Transverse colon (tissue), 4 donors: ENCODE results near the gene SLC39A11. TPM values are rescaled to one million over a fixed set of nuclear protein-coding genes. Genes with fewer than 3 reads are reported as not detected.

ENCODE experiments used
- DNase-seq: peaks from one replicate; pipeline ENCODE4 v3.0.0-alpha.2; 2019
- H3K27ac ChIP-seq, 4 donors: fragments of 200-600 bp; sonication (generic); 2 replicates each; pipeline ENCODE4 v1.5.1; 2016 to 2018; ENCODE audit warnings: inconsistent platforms in 4 of 4
- H3K27me3 ChIP-seq: fragments of 200-600 bp; sonication (generic); 2 replicates; pipeline ENCODE4 v1.5.1; 2017; ENCODE audit warnings: inconsistent platforms
- H3K36me3 ChIP-seq, 4 donors: fragments of 200-600 bp; sonication (generic); 2 replicates each; pipeline ENCODE4 v1.5.1; 2017 to 2019; ENCODE audit warnings: inconsistent platforms in 4 of 4
- H3K4me1 ChIP-seq, 4 donors: fragments of 200-600 bp; sonication (generic); 2 replicates each; pipeline ENCODE4 v1.5.1; 2017 to 2020; ENCODE audit warnings: inconsistent platforms in 4 of 4
- H3K4me3 ChIP-seq, 4 donors: fragments of 200-600 bp; sonication (generic); 1 replicate in 1 of 4; 2 replicates in 3 of 4; pipeline versions ENCODE4 v1.5.1 to v1.6.1; 2017 to 2019; ENCODE audit warnings: inconsistent platforms in 4 of 4
- H3K9me3 ChIP-seq, 2 donors: fragments of 200-600 bp; sonication (generic); 2 replicates each; pipeline ENCODE4 v1.5.1; 2017 to 2019; ENCODE audit warnings: inconsistent platforms in 2 of 2
- EP300 ChIP-seq: sonication (generic); formaldehyde crosslinking; IDR thresholded peaks from one replicate; pipeline ENCODE4 v1.6.1; 2017; ENCODE audit warnings: antibody characterized with exemption, low read depth
- POLR2A ChIP-seq: fragments of 450-650 bp; IDR thresholded peaks from one replicate; pipeline ENCODE4 v1.6.1; 2016; ENCODE audit warnings: antibody characterized with exemption, mild to moderate bottlenecking, moderate library complexity
- POLR2AphosphoS5 ChIP-seq, 3 donors: sonication (generic); formaldehyde crosslinking; IDR thresholded peaks; one replicate each; pipeline ENCODE4 v1.6.1; 2016; ENCODE audit warnings: antibody characterized with exemption in 3 of 3
- WGBS, 2 donors: methylation state at CpG; one replicate each; pipeline ENCODE4 v1.1.5; 2018; ENCODE audit warnings: low coverage in 1 of 2; 5-methylcytosine and 5-hydroxymethylcytosine counted together
- in situ Hi-C, 4 donors: fragments of 200-750 bp; cut with MboI; loops; one replicate each; pipeline versions ENCODE4 v1.15.0 to v1.15.1; 2017; ENCODE audit warnings: low sequenced_read_pairs in 3 of 4, low pct_ligation_motif_present in 1 of 4, low pct_unique_long_range_greater_than_20kb in 1 of 4
- intact Hi-C: fragments of 100-400 bp; cut with DNase I; formaldehyde crosslinking; loops from one replicate; pipeline ENCODE4 v1.15.1; 2023; ENCODE audit warnings: low total_unique reads
- total RNA-seq, 4 donors: library from RNA; depleted of rRNA; stranded (reverse); fragments of >200 nt; gene quantifications; one replicate each; pipeline ENCODE4 v1.1.0, GENCODE V29; 2016
- TF ChIP-seq, protein P1 (sequence below), 5 experiments: fragments of 200-600 bp in 3 of 5; fragments of 450-650 bp in 2 of 5; sonication (generic) in 3 of 5; IDR thresholded peaks; 1 replicate in 2 of 5; 2 replicates in 3 of 5; pipeline ENCODE4 v1.5.1; 2016 to 2017; ENCODE audit warnings: antibody characterized with exemption in 5 of 5, inconsistent platforms in 3 of 5, mild to moderate bottlenecking in 2 of 5, moderate library complexity in 1 of 5

SLC39A11 gene
- total RNA-seq, 4 donors from 2014 or later: 20.7 to 49.7 (median 33.3) TPM

DNA sequence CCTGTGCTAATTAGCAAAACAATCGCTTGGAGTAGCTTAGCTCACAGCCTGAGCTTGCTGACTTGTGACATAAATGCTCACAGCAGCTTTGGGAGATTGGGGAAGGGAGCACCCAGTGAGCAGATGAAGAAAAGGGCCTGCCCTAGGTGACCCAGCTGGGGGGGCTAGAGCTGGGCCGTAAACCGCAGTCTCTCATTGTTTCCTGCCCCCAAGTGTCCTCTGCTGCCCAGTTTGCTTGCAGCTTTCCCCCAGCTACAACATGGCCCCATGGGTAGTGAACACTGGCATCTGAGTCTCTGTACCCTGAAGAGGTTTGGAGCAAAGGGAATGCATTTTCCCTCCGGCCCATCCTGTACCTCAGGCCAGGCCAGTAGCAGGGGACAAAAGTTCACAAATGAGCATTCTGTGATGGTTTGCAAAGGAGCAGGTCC, 349.4 kb downstream of the SLC39A11 start:
- intact Hi-C loops: no loop called here
- no peaks in the 10 kb centered on the region for H3K27me3 ChIP-seq
- DNase-seq: no peak

DNA sequence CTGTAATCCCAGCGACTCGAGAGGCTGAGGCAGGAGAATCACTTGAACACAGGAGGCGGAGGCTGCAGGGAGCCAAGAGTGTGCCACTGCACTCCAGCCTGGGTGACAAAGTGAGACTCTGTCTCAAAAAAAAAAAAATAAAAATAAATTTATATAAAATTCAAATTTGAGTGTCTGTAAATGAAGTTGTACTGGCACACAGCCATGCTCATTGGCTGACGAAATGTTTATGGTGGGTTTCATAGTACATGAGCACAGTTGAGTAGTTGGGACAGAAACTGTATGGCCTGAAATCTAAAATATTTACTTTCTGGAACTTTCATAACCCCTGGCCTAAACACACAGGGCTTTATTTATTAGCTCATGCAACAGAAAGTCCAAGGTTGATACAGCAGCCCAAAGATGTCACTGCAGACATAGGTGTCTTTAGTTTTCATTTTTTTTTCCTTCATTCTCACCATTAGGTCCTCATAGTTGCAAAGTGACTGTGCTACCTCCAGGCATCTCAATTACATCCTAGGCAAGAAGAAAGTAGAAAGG, 355.3 kb downstream of the SLC39A11 start:
- Histone ChIP-seq H3K9me3 (no peaks in the 10 kb centered on the region), H3K4me3 (no peak overlapping the region), H3K27ac (no peak overlapping the region), H3K4me1 (peaks cover 0 to 8% (median 0%) of the 10 kb centered on the region in 4 donors), H3K36me3 (no peaks in the 10 kb centered on the region), H3K27me3 (no peaks in the 10 kb centered on the region)
- in situ Hi-C loops: loop anchor here in 2 of 4 donors (25.0 kb wide), 1 partner anchor 625 kb away; no protein-coding TSS in a partner anchor
- TF ChIP-seq POLR2AphosphoS5 (IDR thresholded peaks at IDR 0.05) (no peak), POLR2A (no peak), EP300 (no peak)
- TF ChIP-seq, protein P1, sequence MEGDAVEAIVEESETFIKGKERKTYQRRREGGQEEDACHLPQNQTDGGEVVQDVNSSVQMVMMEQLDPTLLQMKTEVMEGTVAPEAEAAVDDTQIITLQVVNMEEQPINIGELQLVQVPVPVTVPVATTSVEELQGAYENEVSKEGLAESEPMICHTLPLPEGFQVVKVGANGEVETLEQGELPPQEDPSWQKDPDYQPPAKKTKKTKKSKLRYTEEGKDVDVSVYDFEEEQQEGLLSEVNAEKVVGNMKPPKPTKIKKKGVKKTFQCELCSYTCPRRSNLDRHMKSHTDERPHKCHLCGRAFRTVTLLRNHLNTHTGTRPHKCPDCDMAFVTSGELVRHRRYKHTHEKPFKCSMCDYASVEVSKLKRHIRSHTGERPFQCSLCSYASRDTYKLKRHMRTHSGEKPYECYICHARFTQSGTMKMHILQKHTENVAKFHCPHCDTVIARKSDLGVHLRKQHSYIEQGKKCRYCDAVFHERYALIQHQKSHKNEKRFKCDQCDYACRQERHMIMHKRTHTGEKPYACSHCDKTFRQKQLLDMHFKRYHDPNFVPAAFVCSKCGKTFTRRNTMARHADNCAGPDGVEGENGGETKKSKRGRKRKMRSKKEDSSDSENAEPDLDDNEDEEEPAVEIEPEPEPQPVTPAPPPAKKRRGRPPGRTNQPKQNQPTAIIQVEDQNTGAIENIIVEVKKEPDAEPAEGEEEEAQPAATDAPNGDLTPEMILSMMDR (IDR thresholded peaks at IDR 0.05): no peak
- WGBS, 2 donors: 85 to 91% methylated on average over 2 to 4 of the region's 4 CpGs
- no peak for DNase-seq
- intact Hi-C loops: no loop called here

More for the DNA sequence above, 349.4 kb downstream of the SLC39A11 start:
- Histone ChIP-seq H3K36me3 (no peaks in the 10 kb centered on the region), H3K27ac (no peak overlapping the region), H3K9me3 (no peaks in the 10 kb centered on the region), H3K4me1 (no peaks in the 10 kb centered on the region), H3K4me3 (no peak overlapping the region)
- TF ChIP-seq POLR2AphosphoS5 (IDR thresholded peaks at IDR 0.05) (no peak), EP300 (no peak), POLR2A (no peak)
- TF ChIP-seq, protein P1 (IDR thresholded peaks at IDR 0.05): no peak
- in situ Hi-C loops: loop anchor here in 2 of 4 donors (25.0 kb wide), 1 partner anchor 619 kb away; no protein-coding TSS in a partner anchor
- 92 to 100% methylated on average over 2 to 4 of the region's 4 CpGs for WGBS, 2 donors

DNA sequence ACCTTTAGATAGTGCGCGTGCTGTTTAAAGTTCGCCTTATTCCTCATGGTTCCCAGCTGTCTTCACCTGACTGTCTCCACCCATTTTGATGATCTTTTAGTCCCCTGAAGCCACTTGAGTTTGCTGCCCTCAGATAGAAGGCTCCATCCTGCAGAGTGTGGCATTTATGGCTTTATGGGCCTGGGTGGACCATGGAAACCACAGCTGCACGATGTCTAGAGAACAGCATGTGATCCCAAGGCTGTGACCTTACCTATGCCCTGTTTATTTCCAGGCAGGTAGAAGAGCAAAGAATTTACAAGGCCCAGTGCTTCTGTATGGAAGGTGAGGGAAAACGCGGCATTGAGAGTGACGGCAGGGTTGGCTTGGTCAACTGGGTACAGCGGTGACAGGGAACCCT, 356.9 kb downstream of the SLC39A11 start:
- 62 to 79% methylated on average over 3 to 8 of the region's 8 CpGs for whole genome bisulfite sequencing, 2 donors
- Histone ChIP-seq H3K27ac (peak overlapping the region; percentile 26 to 57 (median 44)), H3K27me3 (no peaks in the 10 kb centered on the region)

DNA sequence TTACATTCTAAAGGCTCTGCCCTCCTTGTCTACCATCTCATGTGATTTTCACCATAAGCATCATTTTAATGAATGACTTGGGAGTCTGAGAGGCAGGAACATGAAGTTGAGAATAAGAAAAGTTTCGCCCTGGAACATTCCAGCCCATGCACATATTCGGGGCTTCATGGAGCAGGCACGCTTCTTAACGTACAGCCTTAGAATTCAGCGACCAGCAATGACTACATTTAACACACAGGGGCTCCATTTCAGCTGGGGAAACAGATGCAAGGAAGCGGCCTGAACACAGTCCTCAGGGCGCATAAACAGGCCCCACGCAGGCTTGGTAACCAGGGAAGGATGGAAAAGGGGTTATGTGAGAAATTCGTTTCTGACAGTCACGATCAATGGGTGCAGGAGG, 357.4 kb downstream of the SLC39A11 start:
- intact Hi-C loops: no loop called here
- in situ Hi-C loops: loop anchor here in 2 of 4 donors (25.0 kb wide), 1 partner anchor 627 kb away; no protein-coding TSS in a partner anchor
- H3K27me3 ChIP-seq: no peaks in the 10 kb centered on the region
- TF ChIP-seq POLR2AphosphoS5 (IDR thresholded peaks at IDR 0.05): no peak
- TF ChIP-seq POLR2A: no peak
- TF ChIP-seq, protein P1 (IDR thresholded peaks at IDR 0.05): no peak
- no peak for TF ChIP-seq EP300
- H3K27ac ChIP-seq: peak overlapping the region in 2 of 4 donors; percentile 46 to 51
- 88 to 94% methylated on average over 5 to 10 of the region's 10 CpGs for WGBS, 2 donors
- H3K4me1 ChIP-seq: peaks cover 0 to 8% (median 0%) of the 10 kb centered on the region in 4 donors
- H3K36me3 ChIP-seq: no peaks in the 10 kb centered on the region
- DNase-seq: no peak
- no peaks in the 10 kb centered on the region for H3K9me3 ChIP-seq
- no peak overlapping the region for H3K4me3 ChIP-seq

More for the DNA sequence above, 356.9 kb downstream of the SLC39A11 start:
- Histone ChIP-seq H3K4me1 (peaks cover 0 to 8% (median 0%) of the 10 kb centered on the region in 4 donors), H3K36me3 (no peaks in the 10 kb centered on the region), H3K4me3 (no peak overlapping the region), H3K9me3 (no peaks in the 10 kb centered on the region)
- peak; percentile 60 for DNase-seq
- in situ Hi-C loops: loop anchor here in 2 of 4 donors (25.0 kb wide), 1 partner anchor 627 kb away; no protein-coding TSS in a partner anchor
- TF ChIP-seq POLR2AphosphoS5 (IDR thresholded peaks at IDR 0.05): peak in 2 of 3 donors; percentile 39 to 43
- TF ChIP-seq, protein P1 (IDR thresholded peaks at IDR 0.05): no peak
- intact Hi-C loops: no loop called here
